ENCODE results near the gene RHNO1. TPM values are rescaled to one million over a fixed set of nuclear protein-coding genes. Genes with fewer than 3 reads are reported as not detected.
A peak's percentile ranks its signal among the peaks of the same experiment; 100 is the strongest.
"Not testable (repeated sequence)": the region's sequence is repeated elsewhere in the genome, so short reads cannot be mapped to it uniquely, and the experiment has no call there.

RHNO1 gene
- polyA plus RNA-seq, 1 donor: 40.5 TPM

GRCh38 chr12:2857021-2857431 is 20.0 kb upstream of the RHNO1 start, which contains the start of gene TEX52:
TSS of gene TEX52 (minus strand) at chr12:2857039. CDS start at chr12:2857026, 13 bp downstream.
- DNase-seq: no peak

- DNase-seq: no peak
Measured at GRCh38 chr12:2857576-2857975, 19.4 kb upstream of the RHNO1 start.

GRCh38 chr12:2858334-2858733 is 18.7 kb upstream of the RHNO1 start:
- no peak for DNase-seq

GRCh38 chr12:2858944-2859421 is 18.0 kb upstream of the RHNO1 start:
- DNase-seq: no peak

GRCh38 chr12:2860170-2860569 is 16.9 kb upstream of the RHNO1 start:
- no peak for DNase-seq

- DNase-seq: no peak
Measured at GRCh38 chr12:2862876-2863275, 14.1 kb upstream of the RHNO1 start.

GRCh38 chr12:2863402-2863801 is 13.6 kb upstream of the RHNO1 start:
- not testable (repeated sequence) for DNase-seq

GRCh38 chr12:2864198-2864597 is 12.8 kb upstream of the RHNO1 start:
- DNase-seq: no peak

GRCh38 chr12:2868986-2869632 is 7.9 kb upstream of the RHNO1 start:
- DNase-seq: not testable (repeated sequence)

- no peak for DNase-seq
Measured at GRCh38 chr12:2876431-2877046, 484 bp upstream of the RHNO1 start.

- DNase-seq: peak; percentile 31
Measured at GRCh38 chr12:2877953-2878732, 1.1 kb downstream of the RHNO1 start.

- no peak for DNase-seq
Measured at GRCh38 chr12:2879853-2880252, 2.8 kb downstream of the RHNO1 start.

GRCh38 chr12:2884810-2885209 is 7.8 kb downstream of the RHNO1 start:
- DNase-seq: no peak

- DNase-seq: no peak
Measured at GRCh38 chr12:2886768-2887450, 9.9 kb downstream of the RHNO1 start.

- no peak for DNase-seq
Measured at GRCh38 chr12:2890001-2890387, 13.0 kb downstream of the RHNO1 start.

GRCh38 chr12:2890388-2891239 is 13.6 kb downstream of the RHNO1 start, which contains the start of gene TULP3:
TSS of gene TULP3 (plus strand) at chr12:2890891. CDS start at chr12:2890948, 57 bp downstream.
- peak; percentile 97 for DNase-seq

- DNase-seq: peak; percentile 67
Measured at GRCh38 chr12:2891240-2892053, 14.4 kb downstream of the RHNO1 start.

- no peak for DNase-seq
Measured at GRCh38 chr12:2892246-2892645, 15.2 kb downstream of the RHNO1 start.

GRCh38 chr12:2893007-2893406 is 16.0 kb downstream of the RHNO1 start:
- DNase-seq: no peak

- DNase-seq: no peak
Measured at GRCh38 chr12:2895051-2895451, 18.0 kb downstream of the RHNO1 start.

Data from left kidney (tissue), 2 donors.